SH-SY5Y (cell line): ENCODE measurements around the gene UBXN2A.

Experiments
- GATA2 ChIP-seq: IDR thresholded peaks from 2 replicates; pipeline ENCODE4 v1.6.1; 2011; ENCODE audit warnings: mild to moderate bottlenecking, low read depth, low read length
- GATA3 ChIP-seq: IDR thresholded peaks from 2 replicates; pipeline ENCODE4 v1.6.1; 2011; ENCODE audit warnings: low read depth, mild to moderate bottlenecking, low read length, moderate library complexity

DNA sequence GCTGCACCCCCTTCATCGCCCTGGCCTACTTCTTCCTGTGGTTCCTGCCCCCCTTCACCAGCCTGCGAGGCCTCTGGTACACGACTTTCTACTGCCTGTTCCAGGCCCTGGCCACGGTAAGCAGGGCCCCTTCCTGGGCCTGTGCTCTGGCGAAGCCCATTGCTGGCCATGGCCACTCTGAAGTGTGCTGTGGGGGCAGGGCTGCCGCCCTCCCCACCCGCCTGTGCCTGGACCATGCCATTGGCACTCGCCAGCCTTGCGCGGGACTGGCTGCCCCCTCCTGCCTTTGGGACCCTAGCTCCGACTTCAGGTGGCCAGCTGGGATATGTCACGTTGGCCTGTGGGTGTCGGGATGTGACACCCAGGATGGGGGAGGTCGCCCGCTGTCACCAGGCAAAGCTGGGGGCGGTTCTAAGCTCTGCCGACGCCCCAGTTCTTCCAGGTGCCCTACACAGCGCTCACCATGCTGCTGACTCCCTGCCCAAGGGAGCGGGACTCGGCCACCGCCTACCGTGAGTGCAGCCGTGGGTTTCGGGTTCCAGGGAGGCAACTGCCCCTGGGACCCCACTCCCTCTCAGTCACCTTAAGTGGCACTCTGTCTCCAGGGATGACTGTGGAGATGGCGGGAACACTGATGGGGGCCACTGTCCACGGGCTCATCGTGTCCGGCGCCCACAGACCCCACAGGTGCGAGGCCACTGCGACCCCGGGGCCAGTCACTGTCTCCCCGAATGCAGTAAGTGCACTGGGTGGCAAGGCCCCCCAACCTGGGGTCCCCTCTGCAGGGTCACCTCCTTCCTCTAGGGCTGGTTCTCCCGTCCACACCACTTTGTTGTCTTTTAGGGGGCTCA is 76.8 kb downstream of the UBXN2A start:
- TF ChIP-seq GATA2 (no peak), GATA3 (no peak)
